PFSK-1 (cell line): Measurements from ENCODE around the gene PAWR.

Experiments used
- FOXP2 ChIP-seq: optimal IDR thresholded peaks from 2 replicates; pipeline ENCODE3; 2011; ENCODE audit warnings: borderline replicate concordance, control low read depth, inconsistent platforms; ENCODE audit not compliant: insufficient read depth; ENCODE audit errors: extremely low read length, extremely low read depth
- TAF1 ChIP-seq: IDR thresholded peaks from 2 replicates; pipeline ENCODE4 v1.6.1; 2012; ENCODE audit warnings: low read length, control low read depth, borderline replicate concordance; ENCODE audit not compliant: insufficient read depth

GRCh38 chr12:79674629-79675028 is 16.1 kb downstream of the PAWR start:
- TF ChIP-seq TAF1 (no peak), FOXP2 (no peak)
